GM21526 (cell line): ENCODE measurements around the gene STIM1.
"Not testable (repeated sequence)": the region's sequence is repeated elsewhere in the genome, so short reads cannot be mapped to it uniquely, and the experiment has no call there.

Experiments used
- ATAC-seq: cut with Tn5 transposase; IDR thresholded peaks from one replicate; pipeline ENCODE4 v1.9.1; 2021; ENCODE audit warnings: moderate library complexity; ENCODE audit not compliant: unreplicated experiment, low FRiP score

Gene STIM1

DNA sequence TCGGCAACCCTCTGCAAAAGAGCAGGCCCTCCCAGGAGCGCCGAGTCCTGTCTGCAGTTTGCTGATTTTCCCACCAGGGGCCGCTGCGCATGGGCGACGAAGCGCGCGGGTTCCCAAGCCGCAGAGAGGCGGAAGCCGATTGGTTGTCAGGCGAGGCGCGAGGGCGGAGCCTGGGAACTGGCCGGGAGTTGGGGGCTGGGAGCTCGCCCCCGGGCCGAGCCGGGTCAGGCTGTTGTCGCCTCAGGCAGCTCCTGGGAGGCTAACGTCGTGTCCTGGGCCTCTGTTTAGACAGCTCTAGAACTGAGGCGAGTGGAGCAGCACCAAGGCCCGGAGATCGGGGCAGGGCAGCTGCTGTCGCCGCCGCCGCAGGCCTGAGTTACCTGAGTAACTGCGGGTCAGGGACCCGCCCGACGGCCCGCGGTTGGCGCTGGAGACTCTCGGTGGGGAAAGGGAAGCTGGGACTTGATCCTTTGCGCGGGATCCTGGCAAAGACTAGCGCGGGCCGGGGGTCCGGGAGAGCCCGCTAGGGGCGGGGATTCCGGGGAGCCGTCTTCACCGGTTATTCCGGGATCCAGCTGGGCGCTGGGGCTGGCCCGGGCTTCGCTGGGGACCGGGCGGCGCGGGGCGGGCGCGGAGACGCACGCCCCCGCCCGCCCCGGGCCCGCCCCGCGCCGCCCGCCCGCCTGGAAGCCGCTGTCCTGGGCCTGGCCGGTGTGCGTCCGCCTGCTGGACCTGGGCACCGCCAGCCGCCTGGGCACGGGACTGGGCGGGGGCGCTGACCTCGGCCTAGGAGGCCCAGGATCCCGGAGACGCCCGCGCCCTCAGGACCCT, at the start of gene STIM1:
Gene STIM1 (plus strand): TSS at position 688 of the 831 bp plus-strand sequence. CDS start 607 bp downstream, outside the sequence.
- ATAC-seq, result peak; percentile 56

DNA sequence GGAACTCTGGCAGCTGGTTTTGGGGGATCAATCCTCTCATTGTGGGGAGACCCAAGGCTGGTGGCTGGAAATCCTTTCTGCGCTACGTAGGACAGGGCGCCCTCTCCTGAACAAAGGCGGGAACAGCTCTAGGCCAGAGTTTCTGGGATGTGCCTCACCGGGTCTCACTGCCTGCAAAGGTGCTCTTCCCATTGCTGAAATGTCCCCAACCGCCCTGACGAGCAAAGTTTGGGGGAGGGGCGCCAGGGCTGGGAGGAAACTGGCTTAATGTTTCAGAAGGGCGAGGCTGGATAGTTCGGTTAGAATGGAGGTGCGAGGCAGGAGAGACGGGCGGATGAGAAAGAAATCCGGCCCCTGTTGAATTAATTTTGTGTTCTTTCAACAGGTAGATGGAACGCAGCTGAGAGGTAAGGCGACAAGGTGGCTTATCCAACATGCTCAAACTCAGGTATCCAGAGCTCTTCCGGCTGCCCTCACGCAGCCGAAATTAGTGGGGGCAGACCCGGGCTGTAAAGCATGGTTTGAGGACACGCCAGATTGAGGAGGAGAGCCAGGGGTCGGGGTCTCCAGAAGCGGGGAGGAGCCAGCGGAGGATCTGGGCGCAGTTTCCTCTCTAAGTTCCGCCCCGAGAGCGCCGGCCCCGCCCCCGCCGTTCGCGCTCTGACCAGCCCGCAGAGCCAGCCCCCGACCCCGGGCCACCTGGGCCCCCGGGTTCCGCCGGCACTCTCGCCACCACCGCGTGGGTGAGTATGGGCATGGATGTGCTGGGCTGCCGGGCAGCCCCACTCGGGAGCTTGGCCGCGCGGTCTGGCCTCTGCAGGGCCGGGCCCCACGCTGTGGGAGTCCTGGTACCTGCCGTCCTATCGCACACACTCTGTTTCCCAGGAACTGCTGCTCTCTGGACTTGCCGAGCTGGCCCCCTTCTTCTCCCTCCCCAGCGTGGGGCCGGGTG, 47.3 kb upstream of the STIM1 start, which contains the start of gene PGAP2:
Gene PGAP2 (plus strand): TSS at position 652 of the 952 bp plus-strand sequence. CDS start 2,700 bp downstream, outside the sequence.
- peak; percentile 61 for ATAC-seq

DNA sequence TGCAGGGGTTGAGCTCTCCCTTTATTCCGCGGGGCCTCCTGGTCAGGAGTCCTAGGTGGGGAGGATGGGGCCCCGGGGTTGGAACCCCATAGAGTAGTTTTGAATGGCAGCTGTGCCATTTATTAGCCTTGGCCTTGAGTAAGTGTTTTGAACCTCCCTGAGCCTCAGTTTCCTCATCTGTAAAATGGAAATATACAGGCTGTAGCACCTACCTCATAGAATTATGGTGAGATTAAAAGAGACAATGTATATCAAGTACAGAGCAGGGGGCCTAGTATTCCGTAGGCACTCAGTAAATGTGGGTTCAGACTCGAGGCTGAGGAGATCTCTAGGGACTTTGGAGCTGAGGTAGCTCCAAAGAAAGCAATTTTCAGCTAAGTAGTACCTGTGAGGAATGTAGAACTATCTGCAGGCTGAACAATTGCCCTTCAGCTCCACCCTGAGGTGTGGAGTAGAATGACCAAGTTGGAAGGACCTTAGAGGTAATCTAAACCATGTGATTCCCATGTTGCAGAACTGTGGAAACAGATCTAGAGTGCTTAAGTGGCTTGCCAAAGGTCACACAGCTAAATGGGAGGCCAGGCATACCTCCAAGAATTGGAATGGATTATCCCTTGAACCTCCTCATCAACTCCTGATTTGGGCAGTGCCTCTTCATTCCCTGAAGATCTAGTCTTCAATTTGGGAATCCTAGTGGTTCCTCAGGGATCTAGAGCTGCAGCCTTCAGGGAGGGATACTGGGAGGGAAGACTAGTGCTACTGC, 46.4 kb upstream of the STIM1 start:
- peak; percentile 57 for ATAC-seq

DNA sequence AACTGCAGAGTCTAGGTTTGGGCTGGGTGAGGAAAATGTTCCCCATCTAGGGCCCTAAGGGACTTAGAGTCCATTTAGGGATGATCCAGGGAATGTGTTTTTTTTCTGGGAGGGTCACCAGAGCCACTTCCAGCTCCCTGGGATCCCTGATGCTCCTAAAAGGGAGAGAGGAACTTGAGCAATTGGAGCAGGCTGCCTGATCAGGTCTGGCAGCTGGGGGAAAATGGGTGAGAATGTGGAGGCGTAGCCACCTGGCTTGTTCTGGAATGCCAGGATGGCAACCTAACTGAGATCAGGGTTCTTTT, 45.9 kb upstream of the STIM1 start:
- ATAC-seq, result no peak

DNA sequence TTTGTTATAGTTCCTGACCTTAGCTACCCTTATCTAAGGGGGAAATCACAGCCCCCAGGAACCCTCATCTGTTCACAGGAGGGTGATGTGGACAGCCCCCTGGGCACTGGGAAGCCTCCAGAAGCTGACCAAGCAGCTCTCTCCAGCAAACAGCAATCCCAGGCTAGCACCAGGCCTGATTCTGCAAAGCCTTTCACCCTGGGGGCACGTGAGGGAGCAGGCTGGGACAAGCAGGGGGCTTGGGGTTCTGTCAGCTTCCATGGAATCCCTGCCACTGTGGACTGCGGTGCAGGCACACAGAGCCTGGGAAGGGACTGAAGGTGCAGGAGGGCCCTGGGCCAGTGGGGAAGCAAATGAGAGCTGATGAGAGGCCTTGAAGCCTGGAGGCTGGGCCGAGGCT, 45.0 kb upstream of the STIM1 start:
- no peak for ATAC-seq

DNA sequence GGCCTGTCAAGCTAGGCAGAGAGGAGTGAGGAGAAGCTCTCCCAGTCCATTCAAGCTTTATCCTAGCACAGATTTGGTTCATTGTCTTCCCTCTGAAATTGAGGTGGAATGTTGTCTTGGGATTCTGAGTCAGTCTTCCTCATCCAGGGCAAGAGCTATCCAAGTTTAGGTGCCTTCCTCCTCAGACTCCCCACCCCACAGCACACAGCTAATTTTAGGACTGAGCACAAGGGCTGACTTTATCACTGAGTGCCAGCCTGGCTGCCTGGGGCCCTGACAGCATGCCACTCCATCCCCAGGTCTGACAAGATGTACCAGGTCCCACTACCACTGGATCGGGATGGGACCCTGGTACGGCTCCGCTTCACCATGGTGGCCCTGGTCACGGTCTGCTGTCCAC, 44.5 kb upstream of the STIM1 start:
- ATAC-seq, result no peak

DNA sequence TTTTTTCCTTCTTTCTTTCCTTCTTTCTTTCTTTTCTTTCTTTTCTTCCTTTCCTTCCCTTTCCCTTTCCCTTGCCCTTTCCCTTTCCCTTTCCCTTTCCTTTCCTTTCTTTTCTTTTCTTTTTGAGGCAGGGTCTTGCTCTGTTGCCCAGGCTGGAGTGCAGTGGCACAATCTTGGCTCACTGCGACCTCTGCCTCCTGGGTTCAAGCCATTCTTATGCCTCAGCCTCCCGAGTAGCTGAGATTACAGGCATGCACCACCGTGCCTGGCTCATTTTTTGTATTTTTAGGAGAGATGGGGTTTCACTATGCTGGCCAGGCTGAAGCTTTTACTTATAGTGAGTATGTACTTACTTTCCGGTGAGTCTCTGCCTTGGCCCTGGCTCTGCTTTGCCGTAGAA, 40.6 kb upstream of the STIM1 start:
- not testable (repeated sequence) for ATAC-seq

DNA sequence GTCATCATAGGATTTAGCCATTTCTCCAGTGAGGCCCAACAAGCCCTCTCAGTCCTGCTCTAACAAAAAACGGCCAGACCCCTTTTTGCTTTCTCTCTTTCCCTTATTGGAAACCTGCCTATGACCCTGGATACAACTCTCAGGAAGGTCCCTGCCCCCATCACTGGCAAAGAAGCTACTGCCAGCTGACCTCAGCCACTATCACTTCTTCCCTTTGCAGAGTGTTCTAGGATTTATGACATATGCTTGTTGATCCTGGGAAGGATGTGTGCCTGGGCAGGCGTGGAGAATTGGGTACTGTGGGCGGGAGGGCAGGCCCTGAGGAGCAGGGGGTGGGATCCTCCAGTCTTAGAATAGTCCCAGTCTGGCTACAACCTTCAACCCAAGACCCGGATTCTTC, 39.6 kb upstream of the STIM1 start:
- no peak for ATAC-seq

DNA sequence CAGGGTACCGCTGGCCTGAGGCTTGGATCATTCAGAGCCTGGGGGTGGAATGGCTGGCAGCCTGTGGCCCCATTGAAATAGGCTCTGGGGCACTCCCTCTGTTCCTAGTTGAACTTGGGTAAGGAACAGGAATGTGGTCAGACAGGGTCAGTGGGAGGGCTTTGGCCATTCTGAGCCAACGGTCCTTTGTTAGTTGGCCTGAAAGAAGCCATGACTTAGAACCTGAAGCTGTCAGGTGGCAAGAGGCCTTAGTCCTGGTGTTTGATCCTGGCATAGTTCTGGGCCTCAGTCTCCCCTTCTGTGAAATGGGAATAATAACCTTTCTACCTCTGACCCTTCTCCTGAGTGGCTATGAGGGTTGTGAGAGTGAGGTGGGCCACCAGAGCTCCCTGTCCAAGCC, 38.8 kb upstream of the STIM1 start:
- no peak for ATAC-seq

DNA sequence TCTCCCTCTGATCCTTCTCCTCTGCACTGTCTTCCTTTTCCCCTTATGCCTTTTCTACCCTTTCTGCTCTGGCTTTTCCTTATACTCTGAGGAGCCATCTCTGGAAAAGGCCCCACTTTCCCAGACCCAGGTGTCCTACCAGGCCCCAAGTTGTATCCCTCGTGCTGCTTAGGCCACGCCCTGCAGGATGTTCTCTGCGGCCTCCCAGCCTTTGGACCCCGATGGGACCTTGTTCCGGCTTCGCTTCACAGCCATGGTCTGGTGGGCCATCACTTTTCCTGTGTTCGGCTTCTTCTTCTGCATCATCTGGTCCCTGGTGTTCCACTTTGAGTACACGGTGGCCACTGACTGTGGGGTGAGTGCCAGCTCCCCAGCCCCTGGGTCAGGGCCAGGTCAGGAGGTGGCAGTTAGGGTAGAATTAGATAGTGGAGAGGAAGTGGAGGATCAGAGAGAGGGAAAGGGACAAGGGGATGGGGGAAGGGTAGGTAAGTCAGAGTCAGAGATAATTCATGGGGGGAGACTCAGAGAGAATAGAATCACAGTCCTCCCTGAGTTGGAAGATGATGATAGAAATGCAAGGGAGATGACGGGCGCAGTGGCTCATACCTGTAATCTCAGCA, 38.2 kb upstream of the STIM1 start:
- no peak for ATAC-seq

DNA sequence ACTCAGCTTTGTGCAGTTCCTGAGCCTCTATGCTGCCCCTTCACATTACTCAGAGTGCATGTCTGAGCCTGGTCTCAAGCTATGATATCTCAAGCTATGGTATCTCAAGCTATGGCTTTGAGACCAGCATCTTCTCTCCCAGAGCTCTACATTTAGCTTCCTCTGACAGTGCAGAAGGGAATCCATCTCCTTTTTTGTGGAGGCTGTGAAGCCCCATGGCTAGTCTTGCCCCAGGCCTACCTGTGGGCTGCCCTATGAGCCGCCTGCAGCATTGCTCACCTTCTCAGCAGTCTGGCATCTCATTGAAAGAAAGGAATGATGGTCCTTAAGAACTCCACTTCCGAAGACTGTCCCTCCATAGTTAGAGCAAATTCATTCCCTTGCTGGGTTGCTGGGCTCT, 34.5 kb upstream of the STIM1 start:
- no peak for ATAC-seq

DNA sequence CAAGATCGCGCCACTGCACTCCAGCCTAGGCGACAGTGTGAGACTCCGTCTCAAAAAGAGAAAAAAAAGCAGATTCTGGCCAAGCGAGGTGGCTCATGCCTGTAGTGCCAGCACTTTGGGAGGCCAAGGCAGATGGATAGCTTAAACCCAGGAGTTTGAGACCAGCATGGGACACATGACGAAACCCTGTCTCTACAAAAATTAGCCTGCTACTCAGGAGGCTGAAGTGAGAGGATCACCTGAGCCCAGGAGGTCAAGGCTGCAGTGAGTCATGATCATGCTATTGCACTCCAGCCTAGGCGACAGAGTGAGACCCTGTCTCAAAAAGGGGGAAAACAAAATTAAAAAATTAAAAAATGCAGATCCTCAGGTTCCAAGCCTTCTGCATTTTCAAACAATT, 33.2 kb upstream of the STIM1 start:
- ATAC-seq, result no peak

DNA sequence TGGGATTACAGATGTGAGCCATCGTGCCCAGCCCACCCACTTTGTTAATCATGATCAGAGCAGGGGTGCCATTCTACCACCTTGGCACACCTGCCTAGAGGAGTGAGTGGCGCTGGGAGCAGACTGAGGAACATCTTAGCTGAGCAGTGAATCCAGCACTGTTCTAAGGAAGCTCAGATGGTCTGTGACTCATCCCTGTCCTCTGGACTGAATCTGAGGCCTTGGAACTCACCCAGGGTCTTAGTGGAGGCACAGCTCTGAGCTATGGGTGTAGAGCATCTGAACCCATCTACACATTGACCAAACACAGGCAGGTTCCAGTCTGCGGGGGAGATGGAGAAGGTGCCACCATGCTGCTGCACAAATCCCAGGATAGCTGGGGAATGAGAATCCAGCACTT, 32.2 kb upstream of the STIM1 start:
- ATAC-seq, result no peak

DNA sequence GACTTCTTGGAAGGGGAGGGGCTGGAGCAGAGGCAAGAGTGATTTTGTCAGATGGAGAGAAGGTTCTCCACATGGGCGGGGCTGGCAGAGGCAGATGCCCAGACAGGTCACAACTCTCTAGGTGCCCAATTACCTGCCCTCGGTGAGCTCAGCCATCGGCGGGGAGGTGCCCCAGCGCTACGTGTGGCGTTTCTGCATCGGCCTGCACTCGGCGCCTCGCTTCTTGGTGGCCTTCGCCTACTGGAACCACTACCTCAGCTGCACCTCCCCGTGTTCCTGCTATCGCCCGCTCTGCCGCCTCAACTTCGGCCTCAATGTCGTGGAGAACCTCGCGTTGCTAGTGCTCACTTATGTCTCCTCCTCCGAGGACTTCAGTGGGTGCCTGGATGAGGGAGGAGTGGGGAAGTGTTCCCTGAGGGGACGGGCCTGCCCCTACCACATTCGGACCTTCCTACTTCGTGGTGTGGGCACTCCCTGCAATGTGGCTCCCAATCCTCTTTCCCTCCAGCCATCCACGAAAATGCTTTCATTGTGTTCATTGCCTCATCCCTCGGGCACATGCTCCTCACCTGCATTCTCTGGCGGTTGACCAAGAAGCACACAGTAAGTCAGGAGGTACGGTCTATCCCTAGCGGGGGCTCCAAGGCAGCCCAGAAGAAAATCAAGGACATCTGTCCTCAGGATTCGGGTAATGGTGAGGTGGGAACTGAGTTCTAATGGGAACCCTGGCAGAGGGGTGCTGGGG, 31.5 kb upstream of the STIM1 start:
- no peak for ATAC-seq

DNA sequence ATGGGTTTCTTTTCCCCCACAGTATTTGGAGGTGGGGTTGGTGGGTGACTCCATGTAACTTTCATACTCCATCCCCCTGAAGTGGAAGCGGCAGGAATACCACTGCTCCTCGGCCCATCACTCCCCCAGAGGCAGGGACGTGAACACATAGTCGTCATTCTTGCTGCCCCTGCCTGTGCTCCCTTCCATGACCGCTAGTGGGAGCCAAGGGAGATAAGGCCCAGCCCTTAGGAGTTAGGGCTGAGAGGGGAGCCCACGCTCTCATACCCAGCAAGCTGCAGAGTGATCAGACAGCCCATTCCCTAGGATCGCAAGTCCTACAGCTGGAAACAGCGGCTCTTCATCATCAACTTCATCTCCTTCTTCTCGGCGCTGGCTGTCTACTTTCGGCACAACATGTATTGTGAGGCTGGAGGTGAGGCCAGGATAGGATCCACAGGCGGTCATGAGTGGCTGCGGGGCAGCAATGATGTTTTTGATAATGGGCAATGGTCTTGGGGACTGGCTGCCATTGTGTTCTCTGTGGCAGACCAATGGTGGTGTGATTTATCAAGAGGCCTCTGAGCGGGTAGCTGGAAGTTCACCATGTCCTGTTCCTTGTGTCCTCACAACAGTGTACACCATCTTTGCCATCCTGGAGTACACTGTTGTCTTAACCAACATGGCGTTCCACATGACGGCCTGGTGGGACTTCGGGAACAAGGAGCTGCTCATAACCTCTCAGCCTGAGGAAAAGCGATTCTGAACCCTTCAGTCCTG, 30.6 kb upstream of the STIM1 start:
- ATAC-seq, result peak; percentile 80

DNA sequence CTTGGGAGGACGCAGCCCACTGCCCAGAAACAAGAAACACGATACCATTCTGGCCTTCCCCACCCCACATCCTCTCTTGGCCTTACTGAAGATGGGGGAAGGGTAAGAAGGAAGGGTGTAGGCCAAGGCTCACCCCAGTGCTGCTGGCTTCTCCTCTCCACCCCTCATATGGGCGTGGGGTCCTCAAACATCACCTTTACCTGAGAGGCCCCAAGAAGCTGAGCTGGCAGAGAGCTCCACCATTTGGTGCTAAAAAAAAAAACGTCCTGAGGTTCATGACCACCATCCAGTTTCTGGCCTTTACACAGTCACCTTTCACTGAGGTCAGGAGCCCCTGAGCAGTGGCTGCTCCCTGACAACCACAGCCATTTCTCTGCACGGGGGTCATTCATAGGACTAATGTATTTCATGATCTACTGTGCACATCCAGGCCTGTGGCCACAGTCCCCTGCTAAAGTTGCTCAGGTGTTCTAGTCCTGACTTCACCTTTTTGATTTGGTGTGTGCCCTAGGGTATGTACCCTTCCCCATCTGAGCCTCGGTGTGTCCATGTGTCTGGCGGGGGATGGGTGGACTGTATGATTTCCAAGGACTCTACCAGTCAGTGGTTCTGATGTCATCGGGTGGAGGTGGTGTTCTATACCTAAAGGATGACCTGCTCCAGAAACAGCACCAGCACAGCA, 29.9 kb upstream of the STIM1 start:
- ATAC-seq, result no peak

DNA sequence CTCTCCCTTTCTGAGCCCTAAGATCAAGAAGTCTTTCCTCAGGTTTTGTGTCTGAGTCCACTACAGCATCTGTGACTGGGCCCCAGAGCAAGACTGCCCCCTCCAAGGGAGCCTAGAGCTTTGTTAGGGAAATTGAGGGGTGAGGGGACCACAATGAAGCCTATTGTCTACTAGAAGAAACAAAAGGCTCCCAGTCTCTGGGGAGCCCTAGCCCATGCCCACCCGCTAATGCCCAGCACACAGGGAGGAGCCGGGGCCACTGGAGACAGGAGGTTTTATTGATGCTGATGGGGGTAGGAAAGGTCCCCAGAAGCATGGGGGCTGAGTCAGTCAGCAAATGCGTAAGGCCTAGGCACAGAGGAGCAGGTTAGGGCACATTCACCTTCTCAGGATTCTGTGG, 28.7 kb upstream of the STIM1 start:
- ATAC-seq, result no peak

DNA sequence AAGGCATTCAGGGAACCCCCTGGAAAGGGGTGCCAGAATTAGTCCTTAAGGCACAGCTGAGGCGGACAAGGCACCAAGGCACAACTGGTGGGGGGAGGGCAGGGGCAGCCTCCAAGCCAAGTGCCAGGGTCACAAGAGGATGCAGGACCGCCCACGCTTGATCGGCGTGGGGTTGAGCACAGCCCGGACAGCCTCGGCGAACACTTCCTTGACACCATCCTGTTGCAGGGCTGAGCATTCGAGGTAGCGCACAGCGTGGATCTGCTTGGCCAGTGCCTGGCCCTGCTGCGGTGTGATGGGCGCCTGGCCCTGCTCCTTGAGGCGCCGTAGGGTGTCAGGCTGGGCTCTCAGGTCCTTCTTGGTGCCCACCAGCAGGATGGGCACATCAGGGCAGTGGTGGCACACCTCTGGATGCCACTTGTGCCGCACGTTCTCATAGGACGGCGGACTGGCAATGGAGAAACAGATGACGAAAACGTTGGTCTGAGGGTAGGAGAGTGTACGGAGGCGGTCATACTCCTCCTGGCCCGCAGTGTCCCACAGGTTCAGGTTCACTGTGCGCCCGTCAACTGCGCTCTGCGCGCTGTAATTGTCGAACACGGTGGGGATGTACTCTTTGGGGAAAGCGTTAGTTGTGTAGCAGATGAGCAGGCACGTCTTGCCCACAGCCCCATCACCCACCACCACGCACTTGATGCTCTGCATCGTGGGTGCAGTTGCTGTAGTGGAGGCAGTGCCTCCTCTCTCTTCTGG, 27.9 kb upstream of the STIM1 start:
- ATAC-seq, result no peak
